HepG2 (cell line): ENCODE measurements around the gene MEGF11. TPM values are rescaled to one million over a fixed set of nuclear protein-coding genes. Genes with fewer than 3 reads are reported as not detected.

ENCODE experiments used
- ATAC-seq: fragments of 200-7000 bp; cut with Tn5 transposase; 3 replicates; pipeline ENCODE4 v1.9.1; 2020; ENCODE audit warnings: mild to moderate bottlenecking, moderate library complexity
- BruUV-seq: library from RNA; stranded (reverse); fragments of 400-500 nt; replicated peaks from 2 replicates; lab custom pipeline; 2021; lab: Mats Ljungman, UMichigan
- CTCF ChIA-PET: fragments of 300-600 bp; formaldehyde crosslinking; extraction: SDS; loops from one replicate; lab custom pipeline; 2021; ENCODE audit warnings: low total read pairs, inconsistent platforms, low intra/inter-chr PET ratio; lab: Yijun Ruan, JAX
- POLR2A ChIA-PET: fragments of 350-600 bp; sonication (Branson Sonifier 250); formaldehyde crosslinking; loops from one replicate; lab custom pipeline; 2020; ENCODE audit warnings: antibody characterized with exemption, inconsistent platforms; lab: Yijun Ruan, JAX
- DNase-seq: peaks from one replicate; pipeline ENCODE4 v3.0.0-alpha.2; 2015; ENCODE audit warnings: low spot score
- FAIRE-seq: peaks from 3 replicates; lab custom pipeline; 2011; peaks lifted over from hg19 to GRCh38; lab: Jason Lieb, UNC
- H2AFZ ChIP-seq: one replicate; pipeline ENCODE4 v1.6.1; 2011; ENCODE audit warnings: low read length, inconsistent platforms
- H3K27ac ChIP-seq: fragments of 300-600 bp; 3 replicates; pipeline ENCODE4 v1.8.0; 2011; ENCODE audit warnings: mixed run types, mild to moderate bottlenecking, mixed read lengths, low read length, inconsistent platforms; ENCODE audit not compliant: insufficient read depth; ENCODE audit errors: extremely low read length
- H3K27me3 ChIP-seq, 2 experiments: fragments of 200-600 bp in 1 of 2; 2 replicates in 1 of 2; 3 replicates in 1 of 2; pipeline versions ENCODE4 v1.6.0 to v1.8.0; 2011; ENCODE audit warnings: low read length in 2 of 2, mild to moderate bottlenecking in 2 of 2, moderate library complexity in 2 of 2, inconsistent platforms in 1 of 2; ENCODE audit not compliant: insufficient read depth in 2 of 2, control insufficient read depth in 1 of 2
- H3K36me3 ChIP-seq, 2 experiments: fragments of 200-600 bp in 1 of 2; replicated peaks in 1 of 2; 2 replicates in 1 of 2; 3 replicates in 1 of 2; pipeline versions ENCODE4 v1.5.1 to v1.8.0; 2011; ENCODE audit warnings: low read length in 2 of 2, inconsistent platforms in 1 of 2; ENCODE audit not compliant: insufficient read depth in 2 of 2, control insufficient read depth in 1 of 2
- H3K4me1 ChIP-seq: 2 replicates; pipeline ENCODE4 v1.5.1; 2012; ENCODE audit warnings: low read length, inconsistent platforms; ENCODE audit not compliant: insufficient read depth
- H3K4me2 ChIP-seq: 2 replicates; pipeline ENCODE4 v1.6.0; 2011; ENCODE audit warnings: low read depth, low read length, inconsistent platforms
- H3K4me3 ChIP-seq, 3 experiments: fragments of 200-600 bp in 1 of 3; sonication (generic), shearing (Covaris generic) in 1 of 3; replicated peaks in 1 of 3; 2 replicates each; pipeline ENCODE4 v1.5.1; 2011 to 2016; ENCODE audit warnings: low read length in 3 of 3, inconsistent platforms in 2 of 3, low read depth in 2 of 3, mild to moderate bottlenecking in 2 of 3, control low read depth in 1 of 3, mixed read lengths in 1 of 3; ENCODE audit not compliant: insufficient read depth in 1 of 3
- H3K79me2 ChIP-seq: one replicate; pipeline ENCODE4 v1.6.1; 2011; ENCODE audit warnings: low read length, inconsistent platforms; ENCODE audit not compliant: insufficient read depth
- H3K9ac ChIP-seq: 2 replicates; pipeline ENCODE4 v1.6.0; 2011; ENCODE audit warnings: mild to moderate bottlenecking, low read depth, low read length, inconsistent platforms; ENCODE audit not compliant: insufficient read depth
- H3K9me3 ChIP-seq: 2 replicates; pipeline ENCODE4 v1.5.1; 2012; ENCODE audit warnings: mild to moderate bottlenecking, low read length
- H4K20me1 ChIP-seq: 2 replicates; pipeline ENCODE4 v1.6.0; 2011; ENCODE audit warnings: inconsistent platforms, mild to moderate bottlenecking, low read length, moderate library complexity; ENCODE audit not compliant: insufficient read depth
- DPF2 ChIP-seq: sonication (generic); formaldehyde crosslinking; IDR thresholded peaks from 2 replicates; pipeline ENCODE4 v1.4.0; 2020; ENCODE audit warnings: mild to moderate bottlenecking, low read depth, missing genetic modification reagents, borderline replicate concordance
- HOXA9 ChIP-seq: sonication (generic); formaldehyde crosslinking; IDR thresholded peaks from 2 replicates; pipeline ENCODE4 v1.8.1; 2022; ENCODE audit warnings: missing genetic modification reagents, mild to moderate bottlenecking, moderate library complexity, borderline replicate concordance
- MAFF ChIP-seq: IDR thresholded peaks from 2 replicates; pipeline ENCODE4 v1.6.1; 2011; ENCODE audit warnings: low read depth, low read length, improper control_type of control experiment
- NFE2 ChIP-seq: sonication (generic); formaldehyde crosslinking; IDR thresholded peaks from 2 replicates; pipeline ENCODE4 v1.4.0; 2020; ENCODE audit warnings: missing genetic modification reagents
- REPIN1 ChIP-seq: sonication (generic); formaldehyde crosslinking; IDR thresholded peaks from 2 replicates; pipeline ENCODE4 v1.8.0; 2022; ENCODE audit warnings: missing genetic modification reagents, low read depth, mild to moderate bottlenecking, borderline replicate concordance
- SP4 ChIP-seq: sonication (generic); formaldehyde crosslinking; IDR thresholded peaks from 2 replicates; pipeline ENCODE4 v1.8.1; 2023; ENCODE audit warnings: mild to moderate bottlenecking, missing genetic modification reagents
- ZNF3 ChIP-seq: IDR thresholded peaks from 2 replicates; pipeline ENCODE4 v1.7.0; 2017; ENCODE audit warnings: inconsistent platforms
- ZNF30 ChIP-seq: sonication (generic); formaldehyde crosslinking; IDR thresholded peaks from 2 replicates; pipeline ENCODE4 v1.5.0; 2020; ENCODE audit warnings: mild to moderate bottlenecking, missing genetic modification reagents
- ZNF350 ChIP-seq: sonication (generic); formaldehyde crosslinking; IDR thresholded peaks from 2 replicates; pipeline ENCODE4 v1.4.0; 2020; ENCODE audit warnings: mild to moderate bottlenecking, low read depth, missing genetic modification reagents, borderline replicate concordance
- ZNF644 ChIP-seq: IDR thresholded peaks from 2 replicates; pipeline ENCODE4 v1.6.1; 2016; ENCODE audit warnings: low read depth
- WGBS: methylation state at CpG from one replicate; pipeline ENCODE4 v1.1.6; 2017; ENCODE audit warnings: low lambda C conversion rate; 5-methylcytosine and 5-hydroxymethylcytosine counted together
- in situ Hi-C: cut with HindIII; loops from 2 replicates; pipeline ENCODE4 v1.10.0; 2017; ENCODE audit warnings: low pct_unique_long_range_greater_than_20kb; ENCODE audit not compliant: extremely low pct_ligation_motif_present
- intact Hi-C: fragments of 100-400 bp; cut with micrococcal nuclease; formaldehyde crosslinking; loops from one replicate; pipeline ENCODE4 v1.10.0; 2022; ENCODE audit not compliant: unreplicated experiment
- polyA plus RNA-seq, 8 experiments: library from polyadenylated mRNA; depleted of rRNA in 3 of 8; stranded (reverse) in 7 of 8; unstranded in 1 of 8; fragments of >200 nt; fragmentation: Illumina TruSeq in 4 of 8; extraction: Trizol in 4 of 8; gene quantifications; 2 replicates each; pipeline versions ENCODE4 v1.2.1 to v1.2.3, GENCODE V29; 2011 to 2016; ENCODE audit warnings: low read depth in 4 of 8, missing spikeins in 1 of 8, mixed read lengths in 1 of 8; ENCODE audit not compliant: insufficient read depth in 1 of 8
- total RNA-seq, 5 experiments: library from RNA; depleted of rRNA; stranded (reverse); fragments of >200 nt; fragmentation: Illumina TruSeq; extraction: Trizol; gene quantifications; 2 replicates each; pipeline ENCODE4 v1.2.3, GENCODE V29; 2016; ENCODE audit warnings: low read depth in 1 of 5
- TF ChIP-seq, protein P1 (sequence below): sonication (generic); formaldehyde crosslinking; IDR thresholded peaks from 2 replicates; pipeline ENCODE4 v1.9.0; 2021; ENCODE audit warnings: mild to moderate bottlenecking, missing genetic modification reagents
- TF ChIP-seq, protein P2 (sequence below): IDR thresholded peaks from 2 replicates; pipeline ENCODE4 v1.6.1; 2016; ENCODE audit warnings: control low read depth
- TF ChIP-seq, protein P3 (sequence below): sonication (generic); formaldehyde crosslinking; IDR thresholded peaks from 2 replicates; pipeline ENCODE4 v1.5.0; 2020; ENCODE audit warnings: missing genetic modification reagents, mild to moderate bottlenecking, borderline replicate concordance
- TF ChIP-seq, protein P4 (sequence below), 2 experiments: fragments of 450-650 bp in 1 of 2; sonication (generic) in 1 of 2; formaldehyde crosslinking; IDR thresholded peaks; 2 replicates each; pipeline versions ENCODE4 v1.5.0 to v1.8.0; 2020 to 2022; ENCODE audit warnings: mild to moderate bottlenecking in 1 of 2, missing genetic modification reagents in 1 of 2

The MEGF11 gene
- total and polyA plus RNA-seq, 2 of the 13 experiments (the other 11 are each of a cell fraction or from before 2014, with no cell fraction given): not detected

DNA sequence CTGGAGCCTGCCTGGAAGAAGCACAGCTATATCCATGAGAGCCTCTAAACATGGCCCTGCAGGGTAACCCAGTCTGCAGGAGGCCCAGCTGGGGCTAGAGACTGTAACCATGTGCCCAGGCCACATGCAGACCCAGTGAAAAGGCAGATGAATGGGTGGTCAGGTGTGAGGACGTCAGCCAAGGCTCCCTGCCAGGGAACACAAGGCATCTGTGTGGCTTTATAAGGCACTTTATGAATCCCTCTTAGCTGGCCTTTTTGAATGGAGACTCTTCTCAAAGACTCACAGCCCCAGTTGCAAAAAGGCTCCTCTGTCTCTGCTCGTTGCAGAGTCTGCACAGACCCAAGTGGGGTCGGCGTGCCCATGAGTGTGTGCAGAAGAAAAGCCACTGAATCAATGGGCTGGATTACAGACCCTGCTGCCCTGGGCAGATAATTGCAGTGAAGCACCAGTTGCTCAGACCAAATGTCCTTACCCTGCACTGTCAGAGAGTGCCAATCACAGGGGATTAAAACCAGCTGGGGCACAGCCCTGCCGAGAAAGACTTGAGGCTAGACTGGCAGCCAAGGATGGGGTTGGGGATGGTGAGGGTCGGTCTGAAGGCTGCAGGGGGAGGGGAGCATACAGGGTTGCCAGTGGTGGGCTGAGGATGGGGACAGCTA, 230.1 kb downstream of the MEGF11 start (continued):
- TF ChIP-seq, protein P1, sequence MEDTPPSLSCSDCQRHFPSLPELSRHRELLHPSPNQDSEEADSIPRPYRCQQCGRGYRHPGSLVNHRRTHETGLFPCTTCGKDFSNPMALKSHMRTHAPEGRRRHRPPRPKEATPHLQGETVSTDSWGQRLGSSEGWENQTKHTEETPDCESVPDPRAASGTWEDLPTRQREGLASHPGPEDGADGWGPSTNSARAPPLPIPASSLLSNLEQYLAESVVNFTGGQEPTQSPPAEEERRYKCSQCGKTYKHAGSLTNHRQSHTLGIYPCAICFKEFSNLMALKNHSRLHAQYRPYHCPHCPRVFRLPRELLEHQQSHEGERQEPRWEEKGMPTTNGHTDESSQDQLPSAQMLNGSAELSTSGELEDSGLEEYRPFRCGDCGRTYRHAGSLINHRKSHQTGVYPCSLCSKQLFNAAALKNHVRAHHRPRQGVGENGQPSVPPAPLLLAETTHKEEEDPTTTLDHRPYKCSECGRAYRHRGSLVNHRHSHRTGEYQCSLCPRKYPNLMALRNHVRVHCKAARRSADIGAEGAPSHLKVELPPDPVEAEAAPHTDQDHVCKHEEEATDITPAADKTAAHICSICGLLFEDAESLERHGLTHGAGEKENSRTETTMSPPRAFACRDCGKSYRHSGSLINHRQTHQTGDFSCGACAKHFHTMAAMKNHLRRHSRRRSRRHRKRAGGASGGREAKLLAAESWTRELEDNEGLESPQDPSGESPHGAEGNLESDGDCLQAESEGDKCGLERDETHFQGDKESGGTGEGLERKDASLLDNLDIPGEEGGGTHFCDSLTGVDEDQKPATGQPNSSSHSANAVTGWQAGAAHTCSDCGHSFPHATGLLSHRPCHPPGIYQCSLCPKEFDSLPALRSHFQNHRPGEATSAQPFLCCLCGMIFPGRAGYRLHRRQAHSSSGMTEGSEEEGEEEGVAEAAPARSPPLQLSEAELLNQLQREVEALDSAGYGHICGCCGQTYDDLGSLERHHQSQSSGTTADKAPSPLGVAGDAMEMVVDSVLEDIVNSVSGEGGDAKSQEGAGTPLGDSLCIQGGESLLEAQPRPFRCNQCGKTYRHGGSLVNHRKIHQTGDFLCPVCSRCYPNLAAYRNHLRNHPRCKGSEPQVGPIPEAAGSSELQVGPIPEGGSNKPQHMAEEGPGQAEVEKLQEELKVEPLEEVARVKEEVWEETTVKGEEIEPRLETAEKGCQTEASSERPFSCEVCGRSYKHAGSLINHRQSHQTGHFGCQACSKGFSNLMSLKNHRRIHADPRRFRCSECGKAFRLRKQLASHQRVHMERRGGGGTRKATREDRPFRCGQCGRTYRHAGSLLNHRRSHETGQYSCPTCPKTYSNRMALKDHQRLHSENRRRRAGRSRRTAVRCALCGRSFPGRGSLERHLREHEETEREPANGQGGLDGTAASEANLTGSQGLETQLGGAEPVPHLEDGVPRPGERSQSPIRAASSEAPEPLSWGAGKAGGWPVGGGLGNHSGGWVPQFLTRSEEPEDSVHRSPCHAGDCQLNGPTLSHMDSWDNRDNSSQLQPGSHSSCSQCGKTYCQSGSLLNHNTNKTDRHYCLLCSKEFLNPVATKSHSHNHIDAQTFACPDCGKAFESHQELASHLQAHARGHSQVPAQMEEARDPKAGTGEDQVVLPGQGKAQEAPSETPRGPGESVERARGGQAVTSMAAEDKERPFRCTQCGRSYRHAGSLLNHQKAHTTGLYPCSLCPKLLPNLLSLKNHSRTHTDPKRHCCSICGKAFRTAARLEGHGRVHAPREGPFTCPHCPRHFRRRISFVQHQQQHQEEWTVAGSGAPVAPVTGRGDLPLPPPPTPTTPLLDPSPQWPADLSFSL (CRISPR knock-in tag): no peak
- no peak for TF ChIP-seq HOXA9 (CRISPR knock-in tag)
- no peak for TF ChIP-seq DPF2 (CRISPR knock-in tag)
- TF ChIP-seq SP4 (CRISPR knock-in tag): no peak
- TF ChIP-seq MAFF: no peak

DNA sequence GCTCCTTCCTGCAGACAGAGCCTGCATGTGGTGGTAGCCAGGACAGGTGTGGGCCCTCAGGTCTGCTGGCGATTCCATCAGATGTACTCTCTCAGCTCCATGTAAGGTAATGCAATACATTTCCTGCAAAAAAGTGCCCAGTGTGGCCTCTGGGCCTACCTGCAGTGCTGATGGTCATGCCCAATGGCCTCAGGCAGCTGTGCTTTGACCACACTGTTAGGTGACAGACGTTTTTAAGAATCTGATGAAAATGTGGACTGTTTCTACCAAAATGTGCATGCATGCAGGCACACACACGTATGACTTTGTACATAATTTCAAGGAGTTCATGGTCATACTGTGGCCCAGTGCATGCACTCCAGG, 231.4 kb downstream of the MEGF11 start:
- DNase-seq (no peak), FAIRE-seq (no peak), ATAC-seq (no peak)
- WGBS: no CpG with 5 or more reads among the region's 3 CpGs
- Histone ChIP-seq H3K36me3 (no peaks in the 10 kb centered on the region), H3K9ac (no peak overlapping the region), H3K4me1 (no peaks in the 10 kb centered on the region), H3K4me3 (no peak overlapping the region), H2AFZ (no peak overlapping the region), H3K4me2 (no peak overlapping the region), H3K27ac (no peak overlapping the region), H3K27me3 (peaks cover 0 to 9% of the 10 kb centered on the region in 2 experiments; a peak in 2 of 5 replicates), H4K20me1 (no peaks in the 10 kb centered on the region), H3K79me2 (no peaks in the 10 kb centered on the region), H3K9me3 (no peaks in the 10 kb centered on the region)
- POLR2A ChIA-PET: no interaction called here
- no TSS peak for BruUV-seq
- intact Hi-C loops: no loop called here
- in situ Hi-C loops: no loop called here
- CTCF ChIA-PET: no interaction called here
- TF ChIP-seq, protein P2, sequence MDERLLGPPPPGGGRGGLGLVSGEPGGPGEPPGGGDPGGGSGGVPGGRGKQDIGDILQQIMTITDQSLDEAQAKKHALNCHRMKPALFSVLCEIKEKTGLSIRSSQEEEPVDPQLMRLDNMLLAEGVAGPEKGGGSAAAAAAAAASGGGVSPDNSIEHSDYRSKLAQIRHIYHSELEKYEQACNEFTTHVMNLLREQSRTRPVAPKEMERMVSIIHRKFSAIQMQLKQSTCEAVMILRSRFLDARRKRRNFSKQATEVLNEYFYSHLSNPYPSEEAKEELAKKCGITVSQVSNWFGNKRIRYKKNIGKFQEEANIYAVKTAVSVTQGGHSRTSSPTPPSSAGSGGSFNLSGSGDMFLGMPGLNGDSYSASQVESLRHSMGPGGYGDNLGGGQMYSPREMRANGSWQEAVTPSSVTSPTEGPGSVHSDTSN (CRISPR knock-in tag): no peak
- no peak for TF ChIP-seq NFE2
- TF ChIP-seq REPIN1: no peak
- TF ChIP-seq, protein P3, sequence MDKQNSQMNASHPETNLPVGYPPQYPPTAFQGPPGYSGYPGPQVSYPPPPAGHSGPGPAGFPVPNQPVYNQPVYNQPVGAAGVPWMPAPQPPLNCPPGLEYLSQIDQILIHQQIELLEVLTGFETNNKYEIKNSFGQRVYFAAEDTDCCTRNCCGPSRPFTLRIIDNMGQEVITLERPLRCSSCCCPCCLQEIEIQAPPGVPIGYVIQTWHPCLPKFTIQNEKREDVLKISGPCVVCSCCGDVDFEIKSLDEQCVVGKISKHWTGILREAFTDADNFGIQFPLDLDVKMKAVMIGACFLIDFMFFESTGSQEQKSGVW (CRISPR knock-in tag): no peak
- TF ChIP-seq ZNF30 (CRISPR knock-in tag): no peak
- no peak for TF ChIP-seq ZNF350 (CRISPR knock-in tag)
- TF ChIP-seq ZNF3: no peak
- TF ChIP-seq, protein P4, sequence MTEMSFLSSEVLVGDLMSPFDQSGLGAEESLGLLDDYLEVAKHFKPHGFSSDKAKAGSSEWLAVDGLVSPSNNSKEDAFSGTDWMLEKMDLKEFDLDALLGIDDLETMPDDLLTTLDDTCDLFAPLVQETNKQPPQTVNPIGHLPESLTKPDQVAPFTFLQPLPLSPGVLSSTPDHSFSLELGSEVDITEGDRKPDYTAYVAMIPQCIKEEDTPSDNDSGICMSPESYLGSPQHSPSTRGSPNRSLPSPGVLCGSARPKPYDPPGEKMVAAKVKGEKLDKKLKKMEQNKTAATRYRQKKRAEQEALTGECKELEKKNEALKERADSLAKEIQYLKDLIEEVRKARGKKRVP (CRISPR knock-in tag; IDR thresholded peaks at IDR 0.05): no peak
- no peak for TF ChIP-seq ZNF644 (CRISPR knock-in tag)
